Activated CD4-positive, CD25-positive, alpha-beta regulatory T cell (primary cell): ENCODE measurements around the gene HPCAL1.
"Not testable (repeated sequence)": the region's sequence is repeated elsewhere in the genome, so short reads cannot be mapped to it uniquely, and the experiment has no call there.

ENCODE experiments used
- DNase-seq, 4 experiments: peaks; one replicate each; lab custom pipeline; 2025; lab: John Stamatoyannopoulos, UW

Gene HPCAL1

DNA sequence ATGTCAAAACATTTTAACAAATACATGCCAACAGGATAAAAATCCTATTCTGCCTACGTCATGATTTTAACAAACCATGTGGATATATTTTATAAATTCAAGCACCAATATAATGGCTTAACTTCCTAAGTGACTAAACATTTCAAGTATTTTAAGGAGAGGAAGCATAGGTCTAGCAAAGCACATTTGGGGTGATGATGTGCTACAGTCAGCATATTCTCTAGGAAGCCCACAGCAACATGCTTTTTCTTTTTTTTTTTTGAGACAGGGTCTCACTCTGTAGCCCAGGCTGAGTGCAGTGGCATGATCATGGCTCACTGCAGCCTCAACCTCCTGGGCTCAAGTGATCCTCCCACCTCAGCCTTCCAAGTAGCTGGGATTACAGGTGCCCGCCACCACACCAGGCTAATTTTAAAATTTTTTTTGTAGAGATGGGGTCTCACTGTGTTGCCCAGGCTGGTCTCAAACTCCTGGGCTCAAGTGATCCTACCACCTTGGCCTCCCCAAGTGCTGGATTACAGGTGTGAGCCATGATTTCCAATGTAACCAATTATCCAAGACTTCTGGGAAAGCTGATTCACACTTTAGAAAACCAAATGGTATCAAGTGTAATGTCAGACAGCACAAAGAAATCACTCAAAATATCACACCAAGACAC, 139.9 kb downstream of the HPCAL1 start:
- not testable (repeated sequence) for DNase-seq

DNA sequence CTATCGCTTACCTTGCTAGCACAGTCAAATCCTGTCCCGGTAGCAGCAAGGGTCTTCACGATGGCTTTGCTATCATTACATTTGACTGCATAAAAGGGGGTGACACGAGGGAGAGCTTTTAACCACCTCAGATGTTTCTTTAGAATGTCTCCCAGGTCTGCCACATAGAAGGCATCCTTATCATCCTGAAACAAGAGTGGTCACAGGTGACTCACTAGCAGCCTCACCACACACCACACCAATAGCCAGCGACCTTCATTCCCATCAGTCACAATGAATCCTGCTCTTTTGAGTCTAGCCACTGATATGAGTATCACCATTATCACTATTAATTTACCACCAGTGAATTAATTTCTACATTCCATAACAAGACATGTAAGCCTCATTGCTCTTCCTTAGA, 141.8 kb downstream of the HPCAL1 start:
- DNase-seq = no peak

DNA sequence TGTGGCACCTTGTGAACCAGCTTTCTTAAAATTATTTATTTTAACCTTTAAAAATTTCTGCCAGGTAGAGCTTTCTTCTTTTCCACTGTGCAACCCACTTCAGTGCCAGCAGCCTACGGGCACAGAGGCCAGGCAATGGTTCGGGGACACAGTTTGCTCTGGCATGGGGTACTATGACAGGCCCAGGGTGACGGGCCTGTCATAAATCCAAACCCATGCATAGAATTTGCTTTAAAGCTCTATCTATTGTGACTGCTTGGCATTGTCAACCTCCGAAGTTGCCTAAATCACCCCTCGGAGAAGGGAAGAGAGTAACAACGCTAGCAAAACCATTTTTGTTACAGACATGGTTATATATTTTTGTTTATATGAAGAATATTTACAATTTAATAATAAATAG, 143.9 kb downstream of the HPCAL1 start:
- DNase-seq = no peak

DNA sequence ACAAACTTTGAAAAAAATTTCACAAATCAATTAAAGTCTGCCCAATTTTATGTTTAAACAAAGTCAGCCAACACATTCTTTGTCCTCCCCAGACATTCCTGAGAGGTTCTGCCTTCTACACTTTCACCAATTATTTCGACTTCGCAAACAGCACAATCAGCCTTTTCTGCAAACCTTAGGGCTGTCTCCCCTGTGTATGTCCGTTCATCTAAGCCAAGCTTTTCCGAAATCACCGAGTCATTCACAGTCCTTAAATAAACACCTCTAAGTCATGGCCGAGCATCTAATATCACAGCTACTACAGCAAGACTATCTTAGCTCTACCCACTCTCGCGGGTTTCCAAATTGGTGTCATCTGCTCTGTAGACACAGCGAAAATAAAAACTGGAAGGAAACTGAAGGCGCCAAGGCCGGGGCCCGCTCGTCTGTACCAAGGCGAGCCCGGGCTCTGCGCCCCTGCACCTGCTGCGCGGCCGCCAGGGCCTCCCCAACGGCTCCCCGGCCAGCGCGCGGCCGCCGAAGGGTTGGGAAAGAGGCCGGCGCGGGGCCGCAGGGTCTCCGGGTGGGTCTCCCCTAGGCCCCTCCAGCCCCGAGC, 144.7 kb downstream of the HPCAL1 start:
- peak in 1 of 4 experiments; percentile 47 for DNase-seq

DNA sequence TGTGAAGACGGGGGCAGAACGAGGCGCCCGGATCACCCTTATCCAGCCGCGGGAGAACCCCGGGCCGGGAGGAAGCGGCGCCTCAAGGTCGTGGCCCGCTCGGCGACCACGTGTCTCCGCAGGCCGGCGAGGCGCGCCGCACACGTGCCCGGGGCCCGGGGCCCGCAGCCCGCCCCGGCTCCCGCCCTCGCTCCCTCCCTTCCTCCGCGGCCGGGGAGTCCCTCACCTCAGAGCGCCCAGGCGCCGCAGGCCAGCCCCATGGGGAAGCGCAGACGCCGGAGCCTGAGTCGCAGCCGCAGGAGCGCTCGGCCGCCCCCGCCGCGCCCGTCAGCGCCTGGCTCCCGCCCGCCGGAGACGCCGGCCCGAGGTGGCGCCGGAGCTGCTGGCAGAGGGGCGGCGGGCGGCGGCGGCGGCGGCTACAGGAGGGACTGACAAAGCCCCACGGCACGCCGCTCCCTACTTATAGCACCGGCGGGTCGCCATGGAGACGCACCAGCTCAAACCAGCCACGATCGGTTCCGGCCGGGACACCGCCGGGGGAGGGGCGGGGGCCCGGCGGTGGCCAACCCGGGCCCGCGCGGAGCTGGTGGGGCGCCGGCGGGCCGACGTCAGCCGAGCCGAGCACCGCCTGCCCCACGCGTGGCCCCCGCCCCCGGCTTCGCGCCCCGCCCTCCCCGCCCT, 145.3 kb downstream of the HPCAL1 start, which contains the start of gene ODC1:
Gene ODC1, minus strand, starts transcription at position 433 of the 681 bp plus-strand sequence. CDS start 3,295 bp downstream, outside the sequence.
- DNase-seq = peak; percentile 99 to 100 (median 100)

DNA sequence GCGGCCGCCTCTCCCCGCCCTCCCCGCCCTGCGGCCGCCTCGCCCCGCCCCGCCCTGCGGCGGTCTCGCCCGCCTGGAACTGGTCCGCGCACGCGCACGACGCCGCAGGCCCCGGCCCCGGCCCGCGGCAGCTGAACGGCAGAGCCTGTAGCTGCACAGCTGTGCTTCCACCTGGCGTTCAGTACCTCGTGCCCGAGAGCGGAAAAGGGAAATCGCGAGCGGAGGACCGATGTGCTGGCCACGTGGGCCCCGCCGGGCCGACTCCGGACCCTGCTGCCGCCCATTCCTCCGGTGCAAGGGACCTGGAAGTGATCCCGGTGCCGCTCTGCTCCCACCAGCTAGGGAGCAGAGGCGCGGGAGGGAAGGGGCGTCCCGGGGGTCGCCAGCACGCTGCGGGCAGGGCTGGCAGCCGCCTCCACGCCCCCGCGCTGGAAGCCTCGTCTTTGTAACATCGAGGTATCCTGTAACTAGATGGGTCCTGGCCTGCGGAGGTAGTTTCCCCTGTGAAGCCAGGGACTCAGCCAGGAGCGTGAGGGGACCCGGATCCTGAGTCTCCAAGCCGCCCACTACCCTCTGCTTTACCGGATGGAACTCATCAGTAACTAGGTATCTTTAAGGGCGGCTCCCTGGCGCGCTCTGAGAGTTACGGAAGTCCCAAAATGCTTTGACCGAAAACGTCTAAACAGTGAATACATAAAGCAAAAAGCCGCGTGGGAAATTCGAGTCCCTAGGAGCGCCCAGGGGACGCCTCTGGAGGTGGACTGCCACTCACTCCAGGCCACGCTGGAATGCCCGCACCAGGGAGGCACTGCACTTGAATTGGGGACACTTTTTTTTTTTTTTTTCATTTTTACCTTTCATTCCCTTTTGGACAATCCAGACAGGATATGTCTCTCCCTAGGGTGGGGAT, 146.1 kb downstream of the HPCAL1 start:
- DNase-seq = peak; percentile 95 to 100 (median 100)

DNA sequence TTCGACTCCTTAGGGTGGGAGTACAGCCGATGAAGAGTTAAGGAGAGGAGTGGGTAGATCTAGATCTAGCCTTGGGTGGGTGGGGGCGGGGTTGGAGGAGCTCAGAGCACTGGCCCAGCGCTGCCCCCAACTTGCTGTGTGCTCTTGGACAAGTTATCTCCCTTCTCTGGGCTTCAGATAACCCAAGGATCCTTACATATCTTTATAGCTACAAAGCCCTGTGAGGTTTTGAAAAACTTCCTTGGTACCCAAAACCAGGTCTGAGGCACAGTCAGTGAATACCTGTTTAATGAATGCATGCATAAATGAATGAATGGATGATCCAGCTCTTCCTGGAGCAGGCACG, 146.8 kb downstream of the HPCAL1 start:
- DNase-seq = no peak

DNA sequence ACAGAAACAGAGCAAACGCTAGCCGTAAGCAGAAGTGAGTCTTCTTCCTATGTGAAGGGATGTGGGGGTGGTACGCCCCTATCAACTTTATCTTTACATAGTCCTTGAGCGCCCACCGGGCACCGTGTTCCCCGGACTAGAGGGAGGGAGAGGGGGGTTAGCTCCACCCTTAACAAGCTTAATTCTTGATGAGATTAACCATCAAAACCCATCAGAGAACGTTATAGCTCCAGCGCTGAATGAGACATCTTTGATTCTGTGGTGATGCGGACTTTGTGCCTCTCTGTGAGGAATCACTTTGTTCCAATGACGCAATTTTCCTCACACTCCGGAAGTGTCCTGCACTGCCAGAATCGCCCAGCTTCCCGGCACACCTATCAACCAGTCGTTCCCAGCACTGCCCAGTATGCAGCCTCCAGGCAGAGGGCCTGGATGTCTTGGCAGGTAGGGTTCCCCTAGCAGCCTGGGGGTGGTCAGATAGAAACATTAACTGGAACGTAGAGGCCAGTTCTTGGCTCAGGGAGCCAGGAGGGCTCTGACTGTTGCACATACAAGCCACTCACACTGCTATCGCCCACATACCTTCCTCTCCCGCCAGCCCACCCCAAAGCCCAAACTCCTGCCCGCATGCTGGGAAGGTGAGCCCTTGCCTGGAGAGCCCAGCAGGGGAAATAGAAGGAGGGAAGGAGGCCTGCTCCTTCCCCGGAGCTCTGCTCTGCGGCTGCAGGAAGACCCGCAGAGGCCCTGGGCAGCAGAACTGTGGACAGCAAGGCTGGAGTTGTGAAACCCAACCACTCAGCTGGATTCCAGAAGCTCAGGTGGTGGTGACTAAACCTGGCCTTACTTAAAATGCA, 147.4 kb downstream of the HPCAL1 start:
- no peak for DNase-seq

DNA sequence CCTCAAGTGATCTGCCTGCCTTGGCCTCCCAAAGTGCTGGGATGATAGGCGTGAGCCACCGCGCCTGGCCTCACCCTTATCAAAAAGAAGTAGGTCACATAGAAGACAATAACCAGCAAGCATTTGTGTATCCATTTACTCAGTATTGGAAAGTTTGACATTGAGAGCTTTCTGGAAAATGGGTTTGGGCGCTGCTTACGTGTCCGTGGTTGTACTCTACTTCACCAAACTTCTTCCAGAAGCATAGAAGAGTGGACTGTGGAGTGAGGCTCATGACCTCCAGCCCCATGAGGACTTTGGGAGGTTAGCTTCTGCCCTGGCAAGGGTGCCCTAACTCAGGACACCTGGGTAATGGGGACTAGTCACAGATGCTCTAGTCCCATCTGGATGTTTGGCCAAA, 149.1 kb downstream of the HPCAL1 start:
- no peak for DNase-seq

DNA sequence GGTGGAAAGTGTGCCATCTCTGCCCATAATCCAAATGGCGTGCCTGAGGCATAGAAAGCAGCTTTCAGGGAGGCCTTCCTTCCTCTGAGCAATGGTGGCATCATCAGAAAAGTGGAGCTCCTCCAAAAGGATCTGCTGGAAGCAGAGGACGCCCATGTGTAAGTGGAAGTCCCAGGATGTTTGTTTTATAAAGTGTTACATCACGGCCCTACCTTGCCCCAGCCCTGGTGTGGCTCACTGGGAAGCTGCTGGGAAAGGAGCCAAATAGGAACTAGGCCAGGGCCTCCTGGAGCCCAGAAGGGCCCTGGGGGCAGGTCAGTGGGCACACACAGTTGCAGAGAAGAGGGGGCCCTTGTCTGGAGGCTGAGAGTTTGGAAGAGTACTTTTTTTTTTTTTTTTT, 149.6 kb downstream of the HPCAL1 start:
- DNase-seq = no peak

DNA sequence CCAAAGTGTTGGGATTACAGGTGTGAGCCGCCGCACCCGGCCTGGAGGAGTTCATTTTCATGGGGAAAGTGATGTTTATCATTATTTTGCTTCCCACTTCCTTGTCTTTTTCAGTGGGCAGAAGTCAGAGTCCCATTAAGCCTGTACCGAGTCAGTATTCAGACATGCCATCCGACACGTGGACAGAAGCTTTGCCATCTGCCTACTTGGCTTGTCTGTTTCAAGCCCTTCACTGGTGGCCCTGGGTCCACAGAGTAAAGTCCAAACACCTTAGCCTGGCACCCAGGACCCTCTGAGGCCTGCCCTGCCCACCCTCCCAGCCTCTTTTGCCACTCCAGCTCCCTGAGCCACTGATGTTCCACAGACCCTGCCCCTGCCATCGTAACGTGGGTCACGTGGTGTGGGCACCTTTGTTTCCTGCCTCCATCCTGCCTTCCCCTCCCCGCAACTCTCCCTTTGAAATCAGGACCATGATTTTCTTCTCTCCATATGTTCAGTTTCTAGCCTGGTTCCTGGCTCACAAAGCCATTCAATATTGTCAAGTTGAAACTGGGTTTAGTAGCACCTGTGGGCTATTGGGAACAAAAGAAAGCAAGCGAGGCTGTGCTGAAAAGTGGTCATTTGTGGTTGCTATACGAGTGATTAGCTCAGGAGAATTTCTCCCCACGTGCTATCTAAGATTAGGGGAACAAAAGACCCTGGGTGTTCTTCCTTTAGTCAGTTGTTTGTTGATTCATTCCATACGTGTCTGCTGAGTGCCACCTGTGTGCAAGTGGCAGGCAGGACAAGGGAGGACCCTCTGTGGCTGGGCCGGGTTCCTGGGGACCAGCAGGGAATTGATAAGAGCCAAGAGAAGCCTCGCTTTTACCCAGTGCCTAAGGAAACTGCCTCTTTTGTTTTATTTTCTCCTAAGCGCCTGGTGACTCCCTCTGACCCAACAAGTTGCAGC, 150.5 kb downstream of the HPCAL1 start:
- DNase-seq = no peak

DNA sequence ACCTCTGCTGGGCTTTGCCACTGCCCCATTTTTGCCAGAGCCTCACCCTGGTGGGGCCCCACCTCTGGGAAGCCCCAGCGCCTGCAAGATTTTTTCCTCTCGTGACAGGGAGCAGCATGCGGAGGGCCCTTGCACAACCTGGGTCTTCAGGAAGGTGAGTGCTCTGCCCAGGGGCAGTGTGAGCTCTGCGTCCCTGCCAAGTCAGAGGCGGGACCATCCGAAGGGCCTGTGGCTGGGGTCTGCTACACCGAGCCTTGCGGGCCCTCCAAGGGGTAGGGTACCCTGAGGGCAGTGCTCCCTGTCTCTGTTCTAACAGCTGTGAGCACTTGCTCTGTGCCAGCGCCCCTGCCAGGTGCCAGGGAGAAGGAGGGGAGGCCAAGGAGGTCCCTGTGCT, 151.2 kb downstream of the HPCAL1 start:
- DNase-seq = no peak

DNA sequence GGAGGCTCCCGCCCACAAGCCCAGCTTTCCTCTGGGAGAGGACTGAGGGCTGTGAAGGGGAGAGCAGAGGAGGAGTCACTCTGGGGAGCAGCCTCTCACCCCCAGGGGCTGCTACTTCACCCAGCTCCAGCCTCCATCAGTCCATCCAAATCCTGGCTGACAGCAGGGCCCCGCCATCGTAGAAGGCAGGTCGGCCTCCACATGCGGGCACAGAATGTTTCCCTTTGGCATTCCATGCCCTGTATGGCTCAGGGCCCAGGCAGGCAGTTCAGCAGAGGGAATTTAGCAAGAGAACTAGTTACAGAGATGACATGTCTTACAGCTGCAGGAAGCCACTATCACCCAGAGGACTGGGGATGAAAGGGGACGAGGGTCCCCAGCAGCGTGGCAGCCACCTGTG, 151.8 kb downstream of the HPCAL1 start:
- no peak for DNase-seq

DNA sequence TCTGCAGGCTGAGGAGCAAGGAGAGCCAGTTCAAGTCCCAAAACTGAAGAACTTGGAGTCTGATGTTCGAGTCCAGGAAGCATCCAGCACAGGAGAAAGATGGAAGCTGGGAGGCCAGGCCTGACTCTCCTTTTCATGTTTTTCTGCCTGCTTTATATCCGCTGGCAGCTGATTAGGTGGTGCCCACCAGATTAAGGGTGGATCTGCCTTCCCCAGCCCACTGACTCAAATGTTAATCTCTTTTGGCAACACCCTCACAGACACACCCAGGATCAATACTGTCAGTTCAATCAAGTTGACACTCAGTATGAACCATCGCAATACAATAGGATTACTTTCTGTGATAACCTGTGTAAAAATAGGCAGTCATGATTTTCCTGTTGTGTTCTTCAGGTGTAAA, 154.5 kb downstream of the HPCAL1 start:
- DNase-seq = not testable (repeated sequence)

DNA sequence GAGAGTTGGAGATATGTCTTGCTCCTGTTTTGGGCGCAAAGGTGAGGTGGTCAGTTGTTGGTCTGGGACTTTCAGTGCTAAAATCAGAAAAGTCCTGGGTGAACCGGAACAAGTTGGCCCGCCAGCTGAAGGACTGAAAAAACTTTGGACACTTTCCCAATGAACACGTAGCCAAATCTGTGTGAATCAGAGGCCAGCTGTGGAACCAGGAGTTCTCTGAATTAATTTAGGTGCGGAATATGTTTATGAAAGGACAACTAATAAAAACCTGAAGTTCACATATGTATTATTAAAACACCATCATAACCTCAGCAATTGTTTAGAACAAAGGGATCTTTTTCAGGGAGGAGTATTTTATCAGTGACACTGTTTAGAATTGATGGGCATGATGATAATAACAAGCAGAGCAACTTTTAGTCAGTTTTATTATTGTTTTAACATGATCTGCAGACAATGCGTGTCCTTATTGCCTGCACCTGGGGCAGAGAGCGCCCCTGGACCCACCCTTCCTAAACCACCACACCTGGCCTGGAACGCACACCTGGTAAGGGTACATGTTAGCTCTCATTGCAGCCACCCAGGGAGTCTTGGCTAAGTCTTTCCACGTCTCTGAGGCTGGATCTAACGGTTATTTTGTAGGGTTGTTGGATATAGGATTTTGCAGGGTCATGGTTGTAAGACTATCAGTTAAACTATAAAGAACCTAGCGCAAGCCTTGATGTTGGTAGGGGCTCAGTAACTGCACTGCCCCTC, 155.3 kb downstream of the HPCAL1 start:
- DNase-seq = no peak

DNA sequence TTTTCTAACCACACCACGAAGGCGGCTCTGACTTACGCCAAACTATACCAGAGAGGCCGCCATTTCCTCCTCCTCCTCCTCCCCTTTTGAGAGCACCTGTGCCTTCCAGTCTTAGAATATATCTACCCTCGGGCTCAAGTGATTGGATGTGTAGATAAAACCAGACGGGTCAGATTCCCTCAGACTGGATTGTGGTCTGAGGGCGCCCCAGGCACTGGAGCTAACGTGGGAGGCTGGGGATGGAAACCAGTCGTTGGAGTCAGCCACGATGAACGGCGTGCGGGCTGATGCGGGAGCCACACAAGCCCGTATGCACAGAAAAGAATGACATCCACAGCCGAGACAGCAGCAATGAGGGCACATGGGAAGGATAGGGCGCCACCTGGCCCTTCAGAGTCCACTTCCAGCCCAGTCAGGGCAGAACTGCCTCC, 157.7 kb downstream of the HPCAL1 start:
- DNase-seq = no peak

DNA sequence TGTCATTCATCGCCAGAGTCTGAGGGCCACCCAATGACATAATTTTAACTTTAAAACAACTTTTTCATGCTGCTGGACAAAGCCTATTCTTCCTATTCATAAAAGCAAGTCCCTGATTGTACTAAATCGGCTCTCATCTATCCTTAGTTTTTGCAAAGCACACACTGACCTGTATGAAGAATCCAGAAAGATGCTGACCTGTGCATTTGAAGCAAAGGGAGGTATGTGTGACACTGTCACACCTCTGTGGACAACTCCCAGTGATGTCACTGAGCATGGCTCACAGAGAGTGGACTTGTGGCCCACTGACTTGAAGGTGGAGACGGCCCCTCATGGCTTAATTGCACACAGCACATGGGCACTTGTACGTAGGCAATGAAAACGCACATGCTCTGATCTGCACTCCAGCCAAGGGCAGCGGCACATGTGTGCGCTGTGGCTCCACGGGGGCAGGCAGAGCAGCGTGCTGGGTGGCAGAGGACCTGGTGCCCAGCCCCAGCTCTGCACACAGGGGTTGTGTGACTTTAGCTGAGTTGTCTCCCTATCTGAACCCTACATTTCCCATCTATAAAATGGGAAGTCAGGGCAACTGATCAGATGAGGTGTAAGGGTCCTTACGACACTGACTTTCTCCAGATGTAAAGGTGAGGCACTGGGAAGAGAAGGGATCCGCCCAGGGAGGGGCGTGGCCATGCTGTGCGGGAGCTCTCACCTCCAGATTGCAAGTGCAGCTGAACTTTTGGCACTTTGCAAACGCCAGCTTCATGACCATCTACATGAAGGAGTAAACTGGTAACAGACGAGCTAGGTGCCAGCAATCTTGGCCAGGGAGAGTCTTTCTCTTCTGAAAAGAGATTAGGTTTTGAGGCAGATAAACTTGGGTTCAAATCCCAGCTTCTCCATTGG, 159.7 kb downstream of the HPCAL1 start:
- no peak for DNase-seq

DNA sequence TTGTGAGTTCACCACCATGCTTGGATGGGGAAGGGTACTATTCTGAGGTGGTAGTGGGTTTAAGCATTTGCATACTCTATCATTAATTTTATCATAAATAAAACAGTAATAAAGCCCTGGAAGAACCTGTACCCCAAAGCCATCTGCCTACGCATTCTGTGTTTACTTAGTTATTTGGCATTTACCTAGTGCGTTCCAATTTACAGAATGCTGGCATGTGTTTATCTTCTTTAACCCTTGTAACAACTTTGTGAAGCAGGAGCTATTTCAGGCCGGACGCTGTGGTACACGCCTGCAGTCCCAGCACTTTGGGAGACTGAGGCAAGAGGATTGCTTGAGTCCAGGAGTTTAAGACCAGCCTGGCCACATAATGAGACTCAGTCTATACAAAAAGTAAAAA, 163.2 kb downstream of the HPCAL1 start:
- DNase-seq = no peak
